HG03039 (cell line): ENCODE data around the gene CCL17.
"Not testable (repeated sequence)": the region's sequence is repeated elsewhere in the genome, so short reads cannot be mapped to it uniquely, and the experiment has no call there.

Experiments used
- ATAC-seq: cut with Tn5 transposase; IDR thresholded peaks from one replicate; pipeline ENCODE4 v1.9.1; 2021; ENCODE audit warnings: mild to moderate bottlenecking, moderate library complexity; ENCODE audit not compliant: unreplicated experiment

CCL17 gene

GRCh38 chr16:57395026-57395425 is 9.5 kb upstream of the CCL17 start:
- ATAC-seq: no peak

- no peak for ATAC-seq
Measured at GRCh38 chr16:57396786-57397185, 7.8 kb upstream of the CCL17 start.

- ATAC-seq: not testable (repeated sequence)
Measured at GRCh38 chr16:57397493-57397892, 7.1 kb upstream of the CCL17 start.

- no peak for ATAC-seq
Measured at GRCh38 chr16:57401943-57402640, 2.5 kb upstream of the CCL17 start.

- ATAC-seq: no peak
Measured at GRCh38 chr16:57405097-57405496, 530 bp downstream of the CCL17 start.

- ATAC-seq: no peak
Measured at GRCh38 chr16:57406881-57407280, 2.3 kb downstream of the CCL17 start.

- no peak for ATAC-seq
Measured at GRCh38 chr16:57407521-57408353, 3.2 kb downstream of the CCL17 start.

- ATAC-seq: no peak
Measured at GRCh38 chr16:57409065-57409464, 4.5 kb downstream of the CCL17 start.

- ATAC-seq: no peak
Measured at GRCh38 chr16:57409870-57410587, 5.5 kb downstream of the CCL17 start.

- no peak for ATAC-seq
Measured at GRCh38 chr16:57411362-57411976, 6.9 kb downstream of the CCL17 start.

GRCh38 chr16:57412584-57412983 is 8.0 kb downstream of the CCL17 start:
- ATAC-seq: no peak

- no peak for ATAC-seq
Measured at GRCh38 chr16:57413301-57413730, 8.7 kb downstream of the CCL17 start.

GRCh38 chr16:57413733-57414132 is 9.2 kb downstream of the CCL17 start:
- ATAC-seq: no peak

GRCh38 chr16:57416084-57416483 is 11.5 kb downstream of the CCL17 start:
- ATAC-seq: no peak

GRCh38 chr16:57419506-57419905 is 14.9 kb downstream of the CCL17 start:
- no peak for ATAC-seq

GRCh38 chr16:57422026-57422944 is 17.7 kb downstream of the CCL17 start:
- no peak for ATAC-seq

- ATAC-seq: no peak
Measured at GRCh38 chr16:57423152-57423551, 18.6 kb downstream of the CCL17 start.

- no peak for ATAC-seq
Measured at GRCh38 chr16:57424583-57424982, 20.0 kb downstream of the CCL17 start.

- ATAC-seq: no peak
Measured at GRCh38 chr16:57426356-57426755, 21.8 kb downstream of the CCL17 start.

- ATAC-seq: no peak
Measured at GRCh38 chr16:57427307-57427706, 22.7 kb downstream of the CCL17 start.
